ENCODE measurements around the gene SSX2IP. TPM values are rescaled to one million over a fixed set of nuclear protein-coding genes. Genes with fewer than 3 reads are reported as not detected.
"Not testable (repeated sequence)": the region's sequence is repeated elsewhere in the genome, so short reads cannot be mapped to it uniquely, and the experiment has no call there.

SSX2IP gene
- polyA plus RNA-seq (ENCODE audit: insufficient read depth in 1 of 5, insufficient read length in 5 of 5, low replicate concordance in 1 of 5), result 10 to 100 TPM; 12.3 to 24.9 (median 18.7) TPM
- long read RNA-seq, donor 1, partial matches to known transcripts, result 0 of 2 reads
- long read RNA-seq, donor 1, other reads (novel, unspliced or antisense), result 0 of 2 reads
- long read RNA-seq, donor 2, result 0 reads
- long read RNA-seq, donor 3, full-length matches to known transcripts, result 1 of 1 reads
- long read RNA-seq, donor 3, partial matches to known transcripts, result 0 of 1 reads
- long read RNA-seq, donor 3, other reads (novel, unspliced or antisense), result 0 of 1 reads
- long read RNA-seq, donor 4, result 0 reads
- long read RNA-seq, donor 5, full-length matches to known transcripts, result 3 of 3 reads
- long read RNA-seq, donor 5, partial matches to known transcripts, result 0 of 3 reads
- long read RNA-seq, donor 5, other reads (novel, unspliced or antisense), result 0 of 3 reads
- long read RNA-seq, donor 6, full-length matches to known transcripts, result 2 of 2 reads
- long read RNA-seq, donor 6, partial matches to known transcripts, result 0 of 2 reads
- long read RNA-seq, donor 6, other reads (novel, unspliced or antisense), result 0 of 2 reads
- long read RNA-seq, donor 7, full-length matches to known transcripts, result 3 of 3 reads
- long read RNA-seq, donor 7, partial matches to known transcripts, result 0 of 3 reads
- long read RNA-seq, donor 7, other reads (novel, unspliced or antisense), result 0 of 3 reads
- long read RNA-seq, donor 8, full-length matches to known transcripts, result 1 of 1 reads
- long read RNA-seq, donor 8, partial matches to known transcripts, result 0 of 1 reads
- long read RNA-seq, donor 8, other reads (novel, unspliced or antisense), result 0 of 1 reads

- peak; percentile 93 to 94 for DNase-seq
Observed at GRCh38 chr1:84690397-84691121, at the start of gene SSX2IP. TSS of gene SSX2IP (minus strand) at chr1:84690461. CDS start at chr1:84671219, 19,242 bp downstream.

GRCh38 chr1:84738237-84738636 is 48.0 kb upstream of the SSX2IP start:
- DNase-seq, result no peak

- DNase-seq, result no peak
Observed at GRCh38 chr1:84737590-84737989, 47.3 kb upstream of the SSX2IP start.

- no peak for DNase-seq
Observed at GRCh38 chr1:84736944-84737343, 46.7 kb upstream of the SSX2IP start.

- no peak for DNase-seq
Observed at GRCh38 chr1:84736445-84736844, 46.2 kb upstream of the SSX2IP start.

GRCh38 chr1:84735483-84735882 is 45.2 kb upstream of the SSX2IP start:
- DNase-seq, result no peak

GRCh38 chr1:84732520-84732919 is 42.3 kb upstream of the SSX2IP start:
- DNase-seq, result no peak

GRCh38 chr1:84731519-84731918 is 41.3 kb upstream of the SSX2IP start:
- no peak for DNase-seq

GRCh38 chr1:84727711-84728110 is 37.5 kb upstream of the SSX2IP start:
- not testable (repeated sequence) for DNase-seq

GRCh38 chr1:84726593-84727499 is 36.6 kb upstream of the SSX2IP start:
- DNase-seq, result no peak

- DNase-seq, result no peak
Observed at GRCh38 chr1:84724128-84724860, 34.0 kb upstream of the SSX2IP start.

- no peak for DNase-seq
Observed at GRCh38 chr1:84722794-84723193, 32.5 kb upstream of the SSX2IP start.

GRCh38 chr1:84721872-84722271 is 31.6 kb upstream of the SSX2IP start:
- not testable (repeated sequence) for DNase-seq

- no peak for DNase-seq
Observed at GRCh38 chr1:84721152-84721551, 30.9 kb upstream of the SSX2IP start.

- no peak for DNase-seq
Observed at GRCh38 chr1:84720221-84720780, 30.0 kb upstream of the SSX2IP start.

GRCh38 chr1:84719543-84720217 is 29.4 kb upstream of the SSX2IP start:
- peak in 1 of 2 donors; percentile 40 for DNase-seq

GRCh38 chr1:84715342-84716019 is 25.2 kb upstream of the SSX2IP start:
- no peak for DNase-seq

- DNase-seq, result no peak
Observed at GRCh38 chr1:84712276-84712874, 22.1 kb upstream of the SSX2IP start.
